Measurements from ENCODE around the gene PCSK6. TPM values are rescaled to one million over a fixed set of nuclear protein-coding genes. Genes with fewer than 3 reads are reported as not detected.

Gene PCSK6
- polyA plus RNA-seq (ENCODE audit: insufficient read length in 3 of 3), result 1 to 10 TPM; 6.5 to 9.2 (median 7.3) TPM

DNA sequence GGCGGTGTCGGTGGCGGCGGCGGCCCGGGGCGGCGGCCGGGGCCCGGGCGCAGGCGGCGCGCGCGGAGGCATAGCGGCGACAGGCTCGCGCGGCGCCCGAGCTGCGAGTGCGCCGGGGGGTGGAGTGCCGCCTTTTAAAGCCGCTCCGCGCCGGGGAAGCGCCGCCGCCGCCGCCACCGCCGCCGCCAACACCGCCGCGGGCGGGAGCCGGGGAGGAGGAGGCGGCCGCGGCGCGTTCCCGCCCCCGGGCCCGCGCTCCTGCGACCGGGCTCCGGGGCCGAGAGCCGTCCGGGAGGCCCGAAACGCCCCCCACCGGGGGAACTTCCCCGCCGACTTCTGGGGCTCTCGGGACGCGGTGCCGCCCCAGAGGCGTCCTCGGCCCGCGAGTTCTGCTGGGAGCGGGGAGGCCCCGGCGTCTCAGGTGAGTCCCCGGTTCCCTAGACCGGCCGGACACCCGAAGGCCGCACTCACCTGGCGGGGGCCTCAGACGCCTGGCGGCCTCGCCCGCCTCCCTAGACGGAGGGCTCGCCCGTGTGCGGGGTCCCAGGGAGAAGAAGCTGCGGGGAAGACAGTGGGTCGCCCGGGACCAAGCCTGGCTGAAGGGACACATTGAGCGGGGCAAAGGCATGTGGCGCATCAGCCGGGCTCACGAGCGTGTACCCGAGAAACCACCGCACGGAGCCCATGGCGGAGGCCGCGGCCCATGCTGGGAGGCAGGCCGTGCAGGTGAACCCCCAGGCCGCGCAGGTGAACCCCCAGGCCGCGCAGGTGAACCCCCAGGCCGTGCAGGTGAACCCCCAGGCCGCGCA is at the start of gene PCSK6:
PCSK6 (minus strand) TSS at position 109 of the 809 bp plus-strand sequence; CDS start at position 72, 37 bp downstream.
- DNase-seq (ENCODE audit: low read depth in 3 of 3, low spot score in 2 of 3), result no peak

GRCh38 chr15:101538996-101539395 is 49.5 kb upstream of the PCSK6 start:
- DNase-seq (ENCODE audit: low read depth in 3 of 3, low spot score in 2 of 3), result no peak

GRCh38 chr15:101538177-101538576 is 48.7 kb upstream of the PCSK6 start:
- DNase-seq (ENCODE audit: low read depth in 3 of 3, low spot score in 2 of 3), result no peak

DNA sequence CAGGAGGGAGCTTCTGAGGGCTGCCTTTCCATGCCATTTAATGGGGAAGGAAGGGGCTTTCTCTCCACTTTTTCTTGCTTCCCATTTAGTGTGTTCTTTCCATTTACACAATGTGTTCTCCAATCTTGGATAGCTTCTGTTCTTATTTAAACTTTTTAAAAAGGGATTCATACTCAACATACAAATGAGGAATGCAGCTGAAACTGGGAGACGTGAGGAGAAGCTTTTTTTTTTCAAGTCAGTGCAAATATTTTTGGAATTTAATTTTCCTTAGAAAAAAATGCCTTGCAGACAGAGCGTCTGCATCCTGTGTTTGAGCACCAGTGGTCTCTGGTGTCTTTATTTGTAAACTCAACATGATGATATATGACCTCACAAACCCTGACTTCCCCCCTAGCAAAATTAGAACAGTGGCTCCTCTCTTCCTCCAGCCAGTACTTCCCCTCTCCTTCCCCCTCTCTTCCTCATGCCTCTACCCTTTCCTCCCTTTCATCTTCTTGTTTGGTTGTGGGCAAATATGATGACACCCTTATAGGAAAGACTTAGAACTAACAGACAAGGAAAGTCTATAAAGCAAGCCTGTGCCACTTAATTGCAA is 48.1 kb upstream of the PCSK6 start:
- DNase-seq (ENCODE audit: low read depth in 3 of 3, low spot score in 2 of 3), result no peak

- DNase-seq (ENCODE audit: low read depth in 3 of 3, low spot score in 2 of 3), result no peak
These were observed 47.4 kb upstream of the PCSK6 start for GRCh38 chr15:101536875-101537405.

DNA sequence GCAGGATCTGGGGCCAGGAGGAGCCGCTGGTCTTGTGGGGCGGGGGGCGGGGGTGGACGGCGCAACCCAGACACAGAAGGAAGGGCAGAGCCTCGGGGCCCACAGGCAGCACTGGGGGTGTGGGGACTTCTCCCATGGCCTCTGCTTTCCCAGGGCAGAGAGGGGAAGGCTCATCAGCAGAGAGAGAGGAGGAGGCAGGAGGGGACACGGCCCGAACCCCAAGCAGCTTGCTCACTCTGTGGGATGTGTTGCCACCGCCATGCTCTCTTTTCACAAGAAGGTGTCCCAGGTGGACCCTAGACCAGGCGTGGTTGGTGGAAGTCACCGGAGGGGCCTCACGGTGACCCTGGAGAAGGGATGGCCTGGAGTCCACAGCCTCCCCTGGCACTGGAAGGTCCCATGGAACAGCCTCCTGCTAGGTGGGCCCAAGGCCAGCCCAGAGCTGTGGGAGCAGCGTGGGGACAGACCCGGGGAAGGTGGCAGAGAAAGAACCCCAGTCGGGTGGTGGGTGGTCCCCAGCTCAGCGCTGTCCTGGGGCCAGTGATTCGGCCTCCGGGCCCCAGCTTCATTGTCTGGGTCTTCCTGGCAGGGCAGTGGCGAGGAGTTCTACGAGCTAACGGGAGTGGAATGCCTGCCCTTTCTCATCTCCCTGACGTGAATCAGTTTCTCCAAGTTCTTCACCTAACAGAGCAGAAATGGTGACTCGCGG is 46.8 kb upstream of the PCSK6 start:
- DNase-seq (ENCODE audit: low read depth in 3 of 3, low spot score in 2 of 3), result no peak

- DNase-seq (ENCODE audit: low read depth in 3 of 3, low spot score in 2 of 3), result no peak
These were observed 45.8 kb upstream of the PCSK6 start for GRCh38 chr15:101535170-101535902.

DNA sequence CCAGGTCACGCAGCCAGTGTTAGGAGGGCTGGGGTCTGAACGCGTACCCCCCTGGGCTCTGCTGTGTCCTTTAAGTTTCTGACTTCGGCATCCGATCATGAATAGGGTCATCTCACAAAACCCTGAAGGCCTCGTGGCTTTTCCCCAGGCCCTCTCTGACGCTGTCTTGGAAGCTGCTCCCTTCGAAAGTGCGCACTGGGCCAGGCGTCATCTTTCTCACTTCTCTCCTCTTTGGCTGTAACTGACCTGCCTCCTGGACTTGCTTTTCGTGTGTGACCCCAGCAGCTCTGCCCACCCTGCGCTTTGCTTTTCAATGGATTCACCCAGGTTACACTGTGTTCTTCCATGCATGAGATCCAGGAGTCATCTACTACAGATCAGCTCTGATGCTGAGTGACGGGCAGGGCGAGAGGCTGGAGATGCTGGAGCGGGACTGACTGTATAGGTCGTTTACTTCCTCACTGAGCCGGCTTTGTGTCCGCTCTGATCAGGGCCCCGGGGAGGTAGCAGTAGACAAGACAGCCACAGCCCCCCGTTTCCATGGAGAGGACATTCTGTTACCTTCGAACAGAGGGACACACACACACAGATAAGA is 45.0 kb upstream of the PCSK6 start:
- DNase-seq (ENCODE audit: low read depth in 3 of 3, low spot score in 2 of 3), result no peak

DNA sequence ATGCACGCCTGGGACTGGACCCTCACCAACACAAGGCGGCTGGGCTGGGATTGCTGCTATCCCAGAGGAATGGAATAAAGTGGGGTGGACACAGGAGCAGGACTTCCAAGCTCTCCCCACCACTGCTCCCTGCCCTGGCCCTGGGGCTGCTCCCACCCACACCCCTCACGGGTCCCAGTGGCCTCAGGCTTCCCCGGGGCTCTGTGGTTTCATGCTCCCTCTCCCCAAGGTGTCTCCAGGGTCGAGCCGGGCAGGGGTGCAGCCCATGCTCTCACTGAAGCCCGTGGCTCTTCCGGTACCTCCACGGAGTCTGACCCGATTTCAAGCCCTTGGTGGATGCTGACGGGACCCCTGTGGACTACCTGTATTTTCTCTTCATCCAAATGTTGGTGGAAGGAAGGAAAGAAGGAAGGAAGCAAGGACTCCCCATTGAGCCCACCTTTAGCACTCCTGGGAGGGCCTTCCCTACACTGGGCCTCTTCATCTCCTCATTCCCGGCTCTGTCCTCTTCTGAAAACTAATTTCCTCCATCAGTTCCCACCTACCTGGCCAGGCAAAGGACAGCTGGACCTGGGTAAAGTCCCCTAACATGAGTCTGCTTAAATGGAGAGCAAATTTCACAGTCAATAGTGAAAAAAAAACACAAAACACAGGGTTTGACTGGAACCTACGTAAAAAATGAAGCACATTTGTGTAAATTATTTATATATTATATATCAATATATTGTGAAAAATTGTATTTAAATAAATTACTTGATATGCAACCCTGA is 44.0 kb upstream of the PCSK6 start:
- no peak for DNase-seq (ENCODE audit: low read depth in 3 of 3, low spot score in 2 of 3)

- no peak for DNase-seq (ENCODE audit: low read depth in 3 of 3, low spot score in 2 of 3)
These were observed 43.4 kb upstream of the PCSK6 start for GRCh38 chr15:101532865-101533264.

GRCh38 chr15:101531170-101531569 is 41.7 kb upstream of the PCSK6 start:
- DNase-seq (ENCODE audit: low read depth in 3 of 3, low spot score in 2 of 3), result no peak

- DNase-seq (ENCODE audit: low read depth in 3 of 3, low spot score in 2 of 3), result no peak
These were observed 40.9 kb upstream of the PCSK6 start for GRCh38 chr15:101530224-101530958.

DNA sequence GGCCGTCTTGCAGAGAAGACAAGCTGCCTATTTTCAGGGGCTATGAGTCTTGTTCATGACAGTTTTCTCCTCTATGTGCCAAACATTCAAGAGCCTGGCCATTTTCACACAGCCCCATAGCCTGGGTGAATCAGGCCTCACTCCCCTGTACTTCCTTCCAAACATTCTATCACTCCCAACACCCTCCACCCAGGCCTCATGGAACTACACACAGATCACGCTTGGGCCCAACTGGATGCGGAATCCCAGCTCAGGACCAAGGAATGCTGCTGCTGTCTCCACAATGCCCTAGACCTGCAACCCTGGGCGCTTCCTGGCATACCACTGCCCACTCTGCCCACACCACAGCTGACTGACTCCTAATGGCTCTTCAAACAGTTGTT is 39.4 kb upstream of the PCSK6 start:
- no peak for DNase-seq (ENCODE audit: low read depth in 3 of 3, low spot score in 2 of 3)

- DNase-seq (ENCODE audit: low read depth in 3 of 3, low spot score in 2 of 3), result no peak
These were observed 38.8 kb upstream of the PCSK6 start for GRCh38 chr15:101528108-101528916.

GRCh38 chr15:101526890-101527289 is 37.4 kb upstream of the PCSK6 start:
- DNase-seq (ENCODE audit: low read depth in 3 of 3, low spot score in 2 of 3), result no peak

- DNase-seq (ENCODE audit: low read depth in 3 of 3, low spot score in 2 of 3), result no peak
These were observed 36.9 kb upstream of the PCSK6 start for GRCh38 chr15:101526442-101526841.

DNA sequence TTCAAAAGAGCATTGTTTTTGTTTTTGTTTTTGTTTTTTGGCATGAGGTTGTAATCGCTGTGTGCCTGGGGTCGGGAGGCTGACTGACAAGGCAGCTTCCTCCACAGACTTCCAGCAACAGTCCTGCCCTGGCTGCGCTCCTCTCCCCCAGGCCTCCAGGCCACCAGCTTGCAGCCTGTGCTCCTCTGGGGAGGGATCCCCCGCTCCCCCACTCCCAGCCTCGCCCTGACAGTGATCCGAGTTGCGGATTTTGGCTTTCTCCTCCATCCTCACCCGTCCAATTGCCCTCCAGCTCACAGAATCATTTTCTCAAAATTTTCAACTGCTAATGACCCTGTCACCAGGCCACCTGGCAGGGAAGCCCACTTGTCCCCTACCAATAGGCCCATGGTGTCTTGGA is 36.5 kb upstream of the PCSK6 start:
- DNase-seq (ENCODE audit: low read depth in 3 of 3, low spot score in 2 of 3), result no peak

GRCh38 chr15:101525087-101525669 is 35.7 kb upstream of the PCSK6 start:
- DNase-seq (ENCODE audit: low read depth in 3 of 3, low spot score in 2 of 3), result no peak
